CD14-positive monocyte (primary cell): ENCODE data around the gene ANKRD60. TPM values are rescaled to one million over a fixed set of nuclear protein-coding genes. Genes with fewer than 3 reads are reported as not detected.

Experiments used
- DNase-seq, 3 donors: peaks; one replicate each; pipeline ENCODE4 v3.0.0-alpha.2; 2011 to 2022
- H2AFZ ChIP-seq: 2 replicates; pipeline ENCODE4 v1.6.0; 2012; ENCODE audit warnings: mild to moderate bottlenecking, low read depth, low read length, inconsistent platforms; ENCODE audit not compliant: insufficient read depth, poor library complexity, severe bottlenecking
- H3K27ac ChIP-seq, 2 donors: 1 replicate in 1 of 2; 2 replicates in 1 of 2; pipeline ENCODE4 v1.5.1; 2012 to 2013; ENCODE audit warnings: low read length in 2 of 2, control low read depth in 1 of 2, inconsistent platforms in 1 of 2, low read depth in 1 of 2, mild to moderate bottlenecking in 1 of 2
- H3K27me3 ChIP-seq, 2 donors: one replicate each; pipeline versions ENCODE4 v1.6.0 to v1.6.1; 2011 to 2013; ENCODE audit warnings: low read length in 2 of 2; ENCODE audit not compliant: control insufficient read depth in 2 of 2, insufficient read depth in 2 of 2
- H3K36me3 ChIP-seq, 2 donors: replicated peaks in 1 of 2; 1 replicate in 1 of 2; 2 replicates in 1 of 2; pipeline versions ENCODE4 v1.5.1 to v1.6.1; 2012 to 2013; ENCODE audit warnings: low read length in 2 of 2, control low read depth in 1 of 2, inconsistent platforms in 1 of 2, mild to moderate bottlenecking in 1 of 2; ENCODE audit not compliant: insufficient read depth in 2 of 2, control insufficient read depth in 1 of 2
- H3K4me1 ChIP-seq, 2 donors: 1 replicate in 1 of 2; 2 replicates in 1 of 2; pipeline versions ENCODE4 v1.5.1 to v1.6.1; 2012 to 2013; ENCODE audit warnings: low read length in 2 of 2, control low read depth in 1 of 2, inconsistent platforms in 1 of 2, mild to moderate bottlenecking in 1 of 2, moderate library complexity in 1 of 2; ENCODE audit not compliant: insufficient read depth in 2 of 2, control insufficient read depth in 1 of 2
- H3K4me2 ChIP-seq: replicated peaks from 2 replicates; pipeline ENCODE3; 2012; ENCODE audit warnings: low read length, moderate library complexity, mild to moderate bottlenecking; ENCODE audit not compliant: poor library complexity, severe bottlenecking; ENCODE audit errors: extremely low read depth
- H3K4me3 ChIP-seq, 3 experiments: fragments of 200-600 bp in 1 of 3; sonication (generic) in 1 of 3; replicated peaks in 1 of 3; 1 replicate in 2 of 3; 2 replicates in 1 of 3; pipeline ENCODE4 v1.5.1; 2011 to 2013; ENCODE audit warnings: low read length in 3 of 3, mild to moderate bottlenecking in 3 of 3, control low read depth in 2 of 3, low read depth in 2 of 3, inconsistent platforms in 1 of 3, moderate library complexity in 1 of 3
- H3K79me2 ChIP-seq: 2 replicates; pipeline ENCODE4 v1.6.0; 2012; ENCODE audit warnings: mild to moderate bottlenecking, control low read depth, inconsistent platforms, low read length, moderate library complexity; ENCODE audit not compliant: insufficient read depth
- H3K9ac ChIP-seq: 2 replicates; pipeline ENCODE4 v1.6.0; 2017; ENCODE audit warnings: low read length, mild to moderate bottlenecking; ENCODE audit not compliant: insufficient read depth, poor library complexity, severe bottlenecking
- H3K9me3 ChIP-seq, 2 donors: replicated peaks in 1 of 2; 1 replicate in 1 of 2; 2 replicates in 1 of 2; pipeline versions ENCODE4 v1.5.1 to v1.6.1; 2012 to 2013; ENCODE audit warnings: low read length in 2 of 2, control low read depth in 1 of 2; ENCODE audit not compliant: control insufficient read depth in 1 of 2, insufficient read depth in 1 of 2
- H4K20me1 ChIP-seq: 2 replicates; pipeline ENCODE4 v1.6.0; 2012; ENCODE audit warnings: mild to moderate bottlenecking, low read length, control low read depth, moderate library complexity; ENCODE audit not compliant: insufficient read depth
- H3K27ac Mint-ChIP-seq, 7 donors: one replicate each; pipeline ENCODE4 v1.8.0; 2020; ENCODE audit warnings: mild to moderate bottlenecking in 7 of 7, mixed read lengths in 7 of 7, moderate library complexity in 6 of 7, inconsistent platforms in 2 of 7
- H3K27me3 Mint-ChIP-seq, 3 donors: one replicate each; pipeline ENCODE4 v1.8.0; 2021 to 2022; ENCODE audit warnings: low read depth in 3 of 3, mild to moderate bottlenecking in 3 of 3, mixed read lengths in 3 of 3, moderate library complexity in 3 of 3, inconsistent platforms in 1 of 3
- H3K36me3 Mint-ChIP-seq, 2 donors: one replicate each; pipeline ENCODE4 v1.8.0; 2020; ENCODE audit warnings: mixed read lengths in 2 of 2, inconsistent platforms in 1 of 2, mild to moderate bottlenecking in 1 of 2
- H3K4me1 Mint-ChIP-seq: one replicate; pipeline ENCODE4 v1.8.0; 2020; ENCODE audit warnings: mild to moderate bottlenecking, mixed read lengths
- H3K4me3 Mint-ChIP-seq, 2 donors: one replicate each; pipeline ENCODE4 v1.8.0; 2020; ENCODE audit warnings: mild to moderate bottlenecking in 2 of 2, mixed read lengths in 2 of 2, moderate library complexity in 1 of 2
- H3K9me3 Mint-ChIP-seq, 7 donors: one replicate each; pipeline ENCODE4 v1.8.0; 2020 to 2022; ENCODE audit warnings: mixed read lengths in 7 of 7, mild to moderate bottlenecking in 6 of 7, moderate library complexity in 6 of 7, inconsistent platforms in 2 of 7
- CTCF ChIP-seq: fragments of 200-600 bp; IDR thresholded peaks from one replicate; pipeline ENCODE4 v1.8.0; 2022; ENCODE audit warnings: antibody characterized with exemption, mild to moderate bottlenecking
- WGBS: methylation state at CpG from one replicate; pipeline ENCODE4 v1.1.5; 2013; ENCODE audit warnings: missing lambda C conversion rate; ENCODE audit not compliant: insufficient coverage; 5-methylcytosine and 5-hydroxymethylcytosine counted together
- intact Hi-C, 2 donors: fragments of 100-400 bp; cut with micrococcal nuclease; formaldehyde crosslinking; loops; one replicate each; pipeline versions ENCODE4 v1.15.0 to v1.15.1; 2023
- polyA plus RNA-seq, 3 donors: library from polyadenylated mRNA; depleted of rRNA in 1 of 3; unstranded in 2 of 3; stranded (reverse) in 1 of 3; fragments of 300-500 nt in 2 of 3; fragments of >200 nt in 1 of 3; fragmentation: Illumina TruSeq in 2 of 3; gene quantifications; 1 replicate in 2 of 3; 2 replicates in 1 of 3; pipeline ENCODE4 v1.2.3, GENCODE V29; 2012 to 2021

ANKRD60 gene
- polyA plus RNA-seq, 3 donors, result not detected

GRCh38 chr20:58233881-58234528 lies 5.6 kb upstream of the ANKRD60 start:
- H3K27me3 ChIP-seq, result peaks cover 22 to 29% of the 10 kb centered on the region in 2 donors
- H3K36me3 ChIP-seq, result peaks cover 0 to 54% of the 10 kb centered on the region in 2 donors
- H4K20me1 ChIP-seq, result no peaks in the 10 kb centered on the region
- TF ChIP-seq CTCF, result peak; percentile 84
- H3K4me1 ChIP-seq, result peaks cover 6 to 7% of the 10 kb centered on the region in 2 donors
- Mint-ChIP-seq H3K27ac (no peak overlapping the region), H3K4me1 (peaks cover 10% of the 10 kb centered on the region), H3K9me3 (peaks cover 0 to 5% (median 0%) of the 10 kb centered on the region in 7 donors), H3K36me3 (peaks cover 53 to 65% of the 10 kb centered on the region in 2 donors), H3K4me3 (no peak overlapping the region), H3K27me3 (peaks cover 26 to 33% (median 29%) of the 10 kb centered on the region in 3 donors)
- H3K9ac ChIP-seq, result no peak overlapping the region
- WGBS, result no CpG with 5 or more reads among the region's 8 CpGs
- DNase-seq, result peak in 2 of 3 donors; percentile 26 to 37
- no peak overlapping the region for H3K4me2 ChIP-seq
- no peak overlapping the region for H3K4me3 ChIP-seq
- H2AFZ ChIP-seq, result no peak overlapping the region
- no peaks in the 10 kb centered on the region for H3K79me2 ChIP-seq
- intact Hi-C loops, result loop anchor here (10.0 kb wide), 2 partner anchors 211 to 411 kb away; no protein-coding TSS in a partner anchor
- H3K9me3 ChIP-seq, result no peaks in the 10 kb centered on the region
- no peak overlapping the region for H3K27ac ChIP-seq

GRCh38 chr20:58233393-58233792 lies 4.9 kb upstream of the ANKRD60 start:
- no peak overlapping the region for H3K4me3 Mint-ChIP-seq
- Histone ChIP-seq H3K9me3 (no peaks in the 10 kb centered on the region), H3K4me2 (no peak overlapping the region), H3K27ac (no peak overlapping the region), H3K79me2 (no peaks in the 10 kb centered on the region), H3K9ac (no peak overlapping the region), H2AFZ (no peak overlapping the region), H4K20me1 (no peaks in the 10 kb centered on the region), H3K36me3 (peaks cover 0 to 48% of the 10 kb centered on the region in 2 donors), H3K4me1 (peaks cover 6 to 7% of the 10 kb centered on the region in 2 donors), H3K27me3 (peaks cover 27 to 33% of the 10 kb centered on the region in 2 donors), H3K4me3 (no peak overlapping the region)
- peaks cover 14% of the 10 kb centered on the region for H3K4me1 Mint-ChIP-seq
- WGBS, result 98% methylated on average over 8 of the region's 8 CpGs
- H3K9me3 Mint-ChIP-seq, result peaks cover 0 to 9% (median 2%) of the 10 kb centered on the region in 7 donors
- no peak overlapping the region for H3K27ac Mint-ChIP-seq
- peaks cover 30 to 38% (median 34%) of the 10 kb centered on the region in 3 donors for H3K27me3 Mint-ChIP-seq
- TF ChIP-seq CTCF, result no peak
- intact Hi-C loops, result loop anchor here (10.0 kb wide), 2 partner anchors 211 to 411 kb away; no protein-coding TSS in a partner anchor
- no peak for DNase-seq
- peaks cover 47 to 61% of the 10 kb centered on the region in 2 donors for H3K36me3 Mint-ChIP-seq
